IPS-NIHi7 (cell line): ENCODE data around the gene KDM2B.
"Not testable (repeated sequence)": the region's sequence is repeated elsewhere in the genome, so short reads cannot be mapped to it uniquely, and the experiment has no call there.

Experiments used
- DNase-seq: peaks from one replicate; pipeline ENCODE4 v3.0.0; 2012; ENCODE audit warnings: mixed read lengths; ENCODE audit errors: extremely low spot score

KDM2B gene

GRCh38 chr12:121584885-121585284, 4.1 kb upstream of the KDM2B start:
- DNase-seq, result not testable (repeated sequence)

GRCh38 chr12:121583334-121583661, 2.5 kb upstream of the KDM2B start:
- not testable (repeated sequence) for DNase-seq

- peak; percentile 84 for DNase-seq
These were observed 1.9 kb upstream of the KDM2B start for GRCh38 chr12:121582583-121583333.

GRCh38 chr12:121581686-121582429, 1.0 kb upstream of the KDM2B start:
- DNase-seq, result no peak

- peak; percentile 61 for DNase-seq
These were observed 598 bp downstream of the KDM2B start for GRCh38 chr12:121579981-121580868.

GRCh38 chr12:121579190-121579791, 1.5 kb downstream of the KDM2B start:
- DNase-seq, result no peak

GRCh38 chr12:121578230-121579189, 2.3 kb downstream of the KDM2B start:
- DNase-seq, result peak; percentile 49

- no peak for DNase-seq
These were observed 3.2 kb downstream of the KDM2B start for GRCh38 chr12:121577443-121578180.

GRCh38 chr12:121576851-121577391, 3.9 kb downstream of the KDM2B start:
- DNase-seq, result peak; percentile 80

- DNase-seq, result no peak
These were observed 4.7 kb downstream of the KDM2B start for GRCh38 chr12:121575952-121576625.

GRCh38 chr12:121575051-121575450, 5.8 kb downstream of the KDM2B start:
- DNase-seq, result no peak

- no peak for DNase-seq
These were observed 6.8 kb downstream of the KDM2B start for GRCh38 chr12:121574025-121574424.

- DNase-seq, result no peak
These were observed 8.9 kb downstream of the KDM2B start for GRCh38 chr12:121571920-121572319.

GRCh38 chr12:121570467-121571283, 10.1 kb downstream of the KDM2B start:
- no peak for DNase-seq

- no peak for DNase-seq
These were observed 11.7 kb downstream of the KDM2B start for GRCh38 chr12:121568971-121569751.

GRCh38 chr12:121568518-121568917, 12.3 kb downstream of the KDM2B start:
- no peak for DNase-seq

GRCh38 chr12:121565076-121565475, 15.7 kb downstream of the KDM2B start:
- DNase-seq, result no peak
